HCT116 (cell line): ENCODE data around the gene BNC2. TPM values are rescaled to one million over a fixed set of nuclear protein-coding genes. Genes with fewer than 3 reads are reported as not detected.

Source experiments
- ATAC-seq: fragments of 200-7000 bp; cut with Tn5 transposase; 2 replicates; pipeline ENCODE4 v1.9.1; 2020; ENCODE audit warnings: mild to moderate bottlenecking, moderate library complexity
- BruUV-seq: library from RNA; stranded (reverse); fragments of 400-500 nt; replicated peaks from 2 replicates; lab custom pipeline; 2021; lab: Mats Ljungman, UMichigan
- CTCF ChIA-PET: fragments of 300-600 bp; sonication (Branson Sonifier 250); formaldehyde crosslinking; loops from one replicate; lab custom pipeline; 2021; ENCODE audit warnings: antibody characterized with exemption; lab: Charles Lee
- POLR2A ChIA-PET: fragments of 300-600, 350-600 bp; sonication (Branson Sonifier 250); formaldehyde crosslinking; loops from one replicate; lab custom pipeline; 2021; ENCODE audit warnings: antibody characterized with exemption; lab: Charles Lee
- RAD21 ChIA-PET, 2 experiments: fragments of 300-600 bp; sonication (Branson Sonifier 250); formaldehyde crosslinking; loops; one replicate each; lab custom pipeline; 2023; ENCODE audit warnings: low total read pairs in 2 of 2; ENCODE audit not compliant: uncharacterized antibody in 2 of 2, unreplicated experiment in 2 of 2, low non-redundant PET in 1 of 2; lab: Charles Lee
- DNase-seq: peaks from one replicate; pipeline ENCODE4 v3.0.0-alpha.2; 2010; ENCODE audit warnings: low read depth, low spot score
- H2AFZ ChIP-seq: fragments of 200-600 bp; shearing (Covaris generic), sonication (generic); 2 replicates; pipeline ENCODE4 v1.6.1; 2017; ENCODE audit warnings: low read depth, mixed run types, mixed read lengths, antibody characterized with exemption, low read length; ENCODE audit not compliant: poor library complexity, severe bottlenecking
- H3K27ac ChIP-seq: 2 replicates; pipeline ENCODE4 v1.5.1; 2012; ENCODE audit warnings: low read depth, low read length
- H3K27me3 ChIP-seq: fragments of 200-600 bp; sonication (generic); 2 replicates; pipeline ENCODE4 v1.6.1; 2016; ENCODE audit warnings: mixed run types, low read length, mixed read lengths; ENCODE audit not compliant: insufficient read depth
- H3K36me3 ChIP-seq, 2 experiments: fragments of 200-500 bp in 1 of 2; fragments of 200-600 bp in 1 of 2; sonication (Bioruptor generic) in 1 of 2; sonication (generic) in 1 of 2; 2 replicates each; pipeline versions ENCODE4 v1.5.1 to v1.6.1; 2014 to 2016; ENCODE audit warnings: low read length in 2 of 2, inconsistent platforms in 1 of 2, mixed read lengths in 1 of 2, mixed run types in 1 of 2; ENCODE audit not compliant: insufficient read depth in 2 of 2, control insufficient read depth in 1 of 2
- H3K4me1 ChIP-seq, 2 experiments: fragments of 200-600 bp in 1 of 2; sonication (generic) in 1 of 2; 2 replicates each; pipeline versions ENCODE4 v1.5.1 to v1.6.1; 2012 to 2017; ENCODE audit warnings: low read length in 2 of 2, inconsistent platforms in 1 of 2, mild to moderate bottlenecking in 1 of 2, mixed read lengths in 1 of 2, mixed run types in 1 of 2, moderate library complexity in 1 of 2; ENCODE audit not compliant: insufficient read depth in 2 of 2, control insufficient read depth in 1 of 2
- H3K4me2 ChIP-seq: fragments of 200-600 bp; sonication (generic); 2 replicates; pipeline ENCODE4 v1.6.1; 2017; ENCODE audit warnings: mixed run types, low read length, mixed read lengths
- H3K4me3 ChIP-seq, 2 experiments: fragments of 200-600 bp in 1 of 2; sonication (generic) in 1 of 2; replicated peaks in 1 of 2; 2 replicates each; pipeline ENCODE4 v1.5.1; 2011 to 2016; ENCODE audit warnings: low read length in 2 of 2, control low read depth in 1 of 2, low read depth in 1 of 2, mild to moderate bottlenecking in 1 of 2, mixed read lengths in 1 of 2, mixed run types in 1 of 2
- H3K79me2 ChIP-seq: fragments of 200-600 bp; sonication (generic); 2 replicates; pipeline ENCODE4 v1.6.1; 2017; ENCODE audit warnings: mild to moderate bottlenecking, mixed run types, low read length, moderate library complexity, mixed read lengths; ENCODE audit not compliant: insufficient read depth
- H3K9ac ChIP-seq: fragments of 200-600 bp; sonication (generic); 2 replicates; pipeline ENCODE4 v1.6.1; 2016; ENCODE audit warnings: low read length, mixed read lengths
- H3K9me2 ChIP-seq: fragments of 200-600 bp; sonication (generic), shearing (Covaris generic); 2 replicates; pipeline ENCODE4 v1.6.1; 2017; ENCODE audit warnings: mixed run types, mild to moderate bottlenecking, moderate library complexity; ENCODE audit not compliant: insufficient read depth
- H3K9me3 ChIP-seq, 2 experiments: fragments of 200-500 bp in 1 of 2; fragments of 200-600 bp in 1 of 2; sonication (Bioruptor generic) in 1 of 2; sonication (generic) in 1 of 2; 2 replicates each; pipeline ENCODE4 v1.6.1; 2014 to 2017; ENCODE audit warnings: low read length in 2 of 2, mixed read lengths in 2 of 2, inconsistent platforms in 1 of 2, low read depth in 1 of 2, mild to moderate bottlenecking in 1 of 2, mixed run types in 1 of 2, moderate library complexity in 1 of 2; ENCODE audit not compliant: control insufficient read depth in 1 of 2, insufficient read depth in 1 of 2
- H4K20me1 ChIP-seq: fragments of 200-600 bp; sonication (generic), shearing (Covaris generic); 2 replicates; pipeline ENCODE4 v1.6.1; 2017; ENCODE audit warnings: mixed run types, mild to moderate bottlenecking, moderate library complexity; ENCODE audit not compliant: insufficient read depth
- ATF3 ChIP-seq: IDR thresholded peaks from 2 replicates; pipeline ENCODE4 v1.6.1; 2012
- CBX3 ChIP-seq: IDR thresholded peaks from 2 replicates; pipeline ENCODE4 v1.6.1; 2012; ENCODE audit warnings: low read depth
- CEBPB ChIP-seq: IDR thresholded peaks from 2 replicates; pipeline ENCODE4 v1.6.1; 2012; ENCODE audit warnings: low read depth
- CTCF ChIP-seq, 3 experiments: fragments of 200-600 bp in 1 of 3; sonication (generic) in 1 of 3; IDR thresholded peaks in 2 of 3; conservative IDR thresholded peaks in 1 of 3; 2 replicates each; pipeline ENCODE4 v1.5.1; 2012 to 2017; ENCODE audit warnings: low read depth in 2 of 3, low read length in 2 of 3, antibody characterized with exemption in 1 of 3, borderline replicate concordance in 1 of 3, control low read depth in 1 of 3, mild to moderate bottlenecking in 1 of 3, mixed read lengths in 1 of 3, mixed run types in 1 of 3, moderate library complexity in 1 of 3; ENCODE audit not compliant: insufficient read depth in 1 of 3
- EZH2 ChIP-seq: fragments of 200-600 bp; sonication (generic); IDR thresholded peaks from 2 replicates; pipeline ENCODE4 v1.6.1; 2017; ENCODE audit warnings: antibody characterized with exemption, mixed run types
- EZH2phosphoT487 ChIP-seq: fragments of 200-600 bp; IDR thresholded peaks from 2 replicates; pipeline ENCODE4 v1.6.1; 2018; ENCODE audit warnings: antibody characterized with exemption, borderline replicate concordance
- JUND ChIP-seq: IDR thresholded peaks from 2 replicates; pipeline ENCODE4 v1.6.1; 2012
- POLR2AphosphoS5 ChIP-seq: IDR thresholded peaks from 2 replicates; pipeline ENCODE4 v1.6.1; 2011; ENCODE audit warnings: mild to moderate bottlenecking, low read depth, low read length, moderate library complexity
- RAD21 ChIP-seq: IDR thresholded peaks from 2 replicates; pipeline ENCODE4 v1.6.1; 2012; ENCODE audit warnings: low read depth, mild to moderate bottlenecking
- SIN3A ChIP-seq: IDR thresholded peaks from 2 replicates; pipeline ENCODE4 v1.6.1; 2012; ENCODE audit warnings: low read depth
- TCF7L2 ChIP-seq: IDR thresholded peaks from 2 replicates; pipeline ENCODE4 v1.7.0; 2011; ENCODE audit warnings: borderline replicate concordance, inconsistent platforms; ENCODE audit not compliant: insufficient read depth, insufficient read length; ENCODE audit errors: extremely low read depth
- YY1 ChIP-seq: IDR thresholded peaks from 2 replicates; pipeline ENCODE4 v1.6.1; 2011; ENCODE audit warnings: low read length, low read depth, moderate library complexity, mild to moderate bottlenecking; ENCODE audit not compliant: insufficient replicate concordance; ENCODE audit errors: extremely low read depth
- ZBTB33 ChIP-seq: IDR thresholded peaks from 2 replicates; pipeline ENCODE4 v1.6.1; 2011; ENCODE audit warnings: mild to moderate bottlenecking, low read length, moderate library complexity; ENCODE audit not compliant: insufficient replicate concordance; ENCODE audit errors: extremely low read depth
- ZFX ChIP-seq: fragments of 450-650 bp; IDR thresholded peaks from 2 replicates; pipeline ENCODE4 v1.6.1; 2017
- ZNF274 ChIP-seq: fragments of 200-500 bp; sonication (Bioruptor generic); IDR thresholded peaks from 2 replicates; pipeline ENCODE4 v1.6.1; 2014; ENCODE audit warnings: mild to moderate bottlenecking, low read depth, low read length, inconsistent platforms
- intact Hi-C: fragments of 100-400 bp; cut with micrococcal nuclease; formaldehyde crosslinking; loops from 2 replicates; pipeline ENCODE4 v1.10.0; 2022
- total RNA-seq: library from RNA; stranded (reverse); gene quantifications from one replicate; pipeline ENCODE4 v1.2.1, GENCODE V29; 2021; ENCODE audit not compliant: unreplicated experiment

Gene BNC2
- total RNA-seq, 1 experiment from 2014 or later: 0.37 TPM

GRCh38 chr9:16524823-16525222 lies 345.6 kb downstream of the BNC2 start:
- Histone ChIP-seq H3K79me2 (no peaks in the 10 kb centered on the region), H3K9me3 (no peaks in the 10 kb centered on the region), H3K9ac (no peak overlapping the region), H4K20me1 (no peaks in the 10 kb centered on the region), H3K9me2 (no peaks in the 10 kb centered on the region), H3K4me2 (no peak overlapping the region), H3K4me1 (no peaks in the 10 kb centered on the region), H3K27ac (no peak overlapping the region), H3K36me3 (no peaks in the 10 kb centered on the region), H3K27me3 (peaks cover 5% of the 10 kb centered on the region; the same call in 1 of the 2 replicates), H2AFZ (no peak overlapping the region), H3K4me3 (no peak overlapping the region)
- intact Hi-C loops: no loop called here
- DNase-seq: no peak
- ChIA-PET RAD21 (no interaction called here), CTCF (no interaction called here), POLR2A (no interaction called here)
- ATAC-seq: no peak
- BruUV-seq: no TSS peak
- TF ChIP-seq ZNF274 (no peak), CEBPB (no peak), ZFX (no peak), YY1 (no peak), CBX3 (no peak), CTCF (IDR thresholded peaks at IDR 0.05 in 2 of 3, conservative IDR thresholded peaks at IDR 0.05 in 1 of 3; ENCODE audit: borderline replicate concordance in 1 of 3, insufficient read depth in 1 of 3, low read depth in 2 of 3, low read length in 2 of 3) (no peak), JUND (no peak), POLR2AphosphoS5 (no peak)

GRCh38 chr9:16524078-16524477 lies 346.4 kb downstream of the BNC2 start:
- H3K27ac ChIP-seq: no peak overlapping the region
- H3K4me1 ChIP-seq: no peaks in the 10 kb centered on the region
- H2AFZ ChIP-seq: no peak overlapping the region
- no peaks in the 10 kb centered on the region for H3K9me3 ChIP-seq
- no peak overlapping the region for H3K4me2 ChIP-seq
- no peaks in the 10 kb centered on the region for H3K9me2 ChIP-seq
- POLR2A ChIA-PET: no interaction called here
- BruUV-seq: no TSS peak
- H3K9ac ChIP-seq: no peak overlapping the region
- H3K27me3 ChIP-seq: peaks cover 8% of the 10 kb centered on the region; the same call in 1 of the 2 replicates
- DNase-seq (no peak), ATAC-seq (no peak)
- no peak overlapping the region for H3K4me3 ChIP-seq
- no peaks in the 10 kb centered on the region for H4K20me1 ChIP-seq
- no peaks in the 10 kb centered on the region for H3K36me3 ChIP-seq
- TF ChIP-seq SIN3A (no peak), EZH2 (no peak), YY1 (no peak), EZH2phosphoT487 (no peak), ATF3 (no peak), ZBTB33 (no peak), TCF7L2 (no peak), RAD21 (no peak), ZFX (no peak)
- RAD21 ChIA-PET: no interaction called here
- no peaks in the 10 kb centered on the region for H3K79me2 ChIP-seq
- CTCF ChIA-PET: no interaction called here
- intact Hi-C loops: no loop called here
